GM12872 (cell line): ENCODE results near the gene CAMTA1.

Experiments used
- CTCF ChIP-seq: IDR thresholded peaks from 3 replicates; pipeline ENCODE4 v1.5.1; 2011; ENCODE audit warnings: low read depth, mild to moderate bottlenecking, low read length, moderate library complexity; ENCODE audit not compliant: insufficient read depth

The CAMTA1 gene

GRCh38 chr1:7427605-7428300, 642.5 kb downstream of the CAMTA1 start:
- no peak for TF ChIP-seq CTCF

- TF ChIP-seq CTCF, result no peak
These were observed 644.0 kb downstream of the CAMTA1 start for GRCh38 chr1:7429290-7429689.

GRCh38 chr1:7430047-7430608, 644.9 kb downstream of the CAMTA1 start:
- no peak for TF ChIP-seq CTCF

- TF ChIP-seq CTCF, result no peak
These were observed 645.4 kb downstream of the CAMTA1 start for GRCh38 chr1:7430691-7431090.

GRCh38 chr1:7432102-7432899, 647.0 kb downstream of the CAMTA1 start:
- no peak for TF ChIP-seq CTCF

- no peak for TF ChIP-seq CTCF
These were observed 647.7 kb downstream of the CAMTA1 start for GRCh38 chr1:7432900-7433380.

- no peak for TF ChIP-seq CTCF
These were observed 649.3 kb downstream of the CAMTA1 start for GRCh38 chr1:7434566-7434965.
